Measurements from ENCODE around the gene TAMM41.

The TAMM41 gene

GRCh38 chr3:11810276-11810675 is 36.4 kb downstream of the TAMM41 start:
- H3K4me3 ChIP-seq (ENCODE audit: low read depth, low read length), result no peak overlapping the region
- no peak for TF ChIP-seq CTCF (IDR thresholded peaks at IDR 0.05; ENCODE audit: borderline replicate concordance, insufficient read depth, low read depth, low read length)

- no peak overlapping the region for H3K4me3 ChIP-seq (ENCODE audit: low read depth, low read length)
Measured at GRCh38 chr3:11808231-11808630, 38.5 kb downstream of the TAMM41 start.

GRCh38 chr3:11807686-11808085 is 39.0 kb downstream of the TAMM41 start:
- no peak overlapping the region for H3K4me3 ChIP-seq (ENCODE audit: low read depth, low read length)
- TF ChIP-seq CTCF (IDR thresholded peaks at IDR 0.05; ENCODE audit: borderline replicate concordance, insufficient read depth, low read depth, low read length), result no peak

More at GRCh38 chr3:11808231-11808630, 38.5 kb downstream of the TAMM41 start:
- no peak for TF ChIP-seq CTCF (IDR thresholded peaks at IDR 0.05; ENCODE audit: borderline replicate concordance, insufficient read depth, low read depth, low read length)

GRCh38 chr3:11805716-11806115 is 41.0 kb downstream of the TAMM41 start:
- H3K4me3 ChIP-seq (ENCODE audit: low read depth, low read length), result no peak overlapping the region
- TF ChIP-seq CTCF (IDR thresholded peaks at IDR 0.05; ENCODE audit: borderline replicate concordance, insufficient read depth, low read depth, low read length), result no peak

GRCh38 chr3:11803977-11804892 is 42.5 kb downstream of the TAMM41 start:
- H3K4me3 ChIP-seq (ENCODE audit: low read depth, low read length), result no peak overlapping the region
- peak; percentile 54; the same call in 1 of the 2 replicates for TF ChIP-seq CTCF (IDR thresholded peaks at IDR 0.05; ENCODE audit: borderline replicate concordance, insufficient read depth, low read depth, low read length)

GRCh38 chr3:11799791-11800190 is 46.9 kb downstream of the TAMM41 start:
- no peak for TF ChIP-seq CTCF (IDR thresholded peaks at IDR 0.05; ENCODE audit: borderline replicate concordance, insufficient read depth, low read depth, low read length)
- H3K4me3 ChIP-seq (ENCODE audit: low read depth, low read length), result no peak overlapping the region

- TF ChIP-seq CTCF (IDR thresholded peaks at IDR 0.05; ENCODE audit: borderline replicate concordance, insufficient read depth, low read depth, low read length), result no peak
Measured at GRCh38 chr3:11794927-11795326, 51.8 kb downstream of the TAMM41 start.

More at GRCh38 chr3:11794927-11795326, 51.8 kb downstream of the TAMM41 start:
- H3K4me3 ChIP-seq (ENCODE audit: low read depth, low read length), result no peak overlapping the region

Data from GM12875 (cell line).